Lung (tissue), 12 donors: ENCODE results near the gene PLXNA2. TPM values are rescaled to one million over a fixed set of nuclear protein-coding genes. Genes with fewer than 3 reads are reported as not detected.

Source experiments
- ATAC-seq: fragments of 200-7000 bp; cut with Tn5 transposase; one replicate; pipeline ENCODE4 v1.9.1; 2020; ENCODE audit warnings: moderate number of reproducible peaks; ENCODE audit not compliant: insufficient read depth, low FRiP score
- DNase-seq, 3 donors: peaks; one replicate each; pipeline ENCODE4 v3.0.0-alpha.2; 2013 to 2017
- H3K27ac ChIP-seq, 2 donors: one replicate each; pipeline ENCODE4 v1.5.1; 2013; ENCODE audit warnings: mild to moderate bottlenecking in 2 of 2, moderate library complexity in 2 of 2, control low read depth in 1 of 2, inconsistent platforms in 1 of 2, low read depth in 1 of 2, low read length in 1 of 2
- H3K27me3 ChIP-seq, 3 donors: one replicate each; pipeline ENCODE4 v1.5.1; 2013; ENCODE audit warnings: low read length in 2 of 3; ENCODE audit not compliant: control insufficient read depth in 3 of 3, insufficient read depth in 3 of 3
- H3K36me3 ChIP-seq, 4 donors: one replicate each; pipeline ENCODE4 v1.5.1; 2013; ENCODE audit warnings: low read length in 4 of 4, mild to moderate bottlenecking in 1 of 4, moderate library complexity in 1 of 4; ENCODE audit not compliant: control insufficient read depth in 4 of 4, insufficient read depth in 4 of 4
- H3K4me1 ChIP-seq, 5 donors: one replicate each; pipeline ENCODE4 v1.5.1; 2013; ENCODE audit warnings: low read length in 5 of 5, mild to moderate bottlenecking in 2 of 5, moderate library complexity in 1 of 5; ENCODE audit not compliant: control insufficient read depth in 5 of 5, insufficient read depth in 5 of 5
- H3K4me3 ChIP-seq: one replicate; pipeline ENCODE4 v1.5.1; 2013; ENCODE audit warnings: mild to moderate bottlenecking, control low read depth, moderate library complexity
- H3K9ac ChIP-seq, 2 donors: one replicate each; pipeline ENCODE4 v1.5.1; 2013; ENCODE audit warnings: low read length in 2 of 2, control low read depth in 1 of 2; ENCODE audit not compliant: insufficient read depth in 1 of 2
- H3K9me3 ChIP-seq, 4 donors: one replicate each; pipeline ENCODE4 v1.5.1; 2013; ENCODE audit warnings: low read length in 3 of 4, mild to moderate bottlenecking in 1 of 4, moderate library complexity in 1 of 4; ENCODE audit not compliant: control insufficient read depth in 4 of 4, insufficient read depth in 3 of 4
- WGBS, 2 donors: extraction: QIAGEN DNeasy Blood & Tissue Kit; methylation state at CpG; one replicate each; pipeline ENCODE4 v1.1.7; 2013; 5-methylcytosine and 5-hydroxymethylcytosine counted together
- polyA plus RNA-seq, 2 donors: library from polyadenylated mRNA; stranded (reverse); fragments of 200-250 nt; gene quantifications; one replicate each; pipeline ENCODE4 v1.2.1, GENCODE V29; 2013
- total RNA-seq, 2 donors: library from RNA; depleted of rRNA in 1 of 2; stranded (reverse); fragments of >200 nt in 1 of 2; gene quantifications; one replicate each; pipeline ENCODE4 v1.2.1, GENCODE V29; 2014 to 2021
- TF ChIP-seq, protein P1 (sequence below): IDR thresholded peaks from 2 replicates; pipeline ENCODE4 v1.5.1; 2012; ENCODE audit warnings: mild to moderate bottlenecking; ENCODE audit errors: control extremely low read depth, extremely low read depth
- donor health status: control.
- donor health status: control.
- donor health status: Bipolar disorder and iron deficiency.
- donor health status: healthy.
- donor health status: DM: yes; HTN: yes; CAD: no.

The PLXNA2 gene
- total and polyA plus RNA-seq, 4 donors: 13.2 to 118 (median 32.6) TPM

DNA sequence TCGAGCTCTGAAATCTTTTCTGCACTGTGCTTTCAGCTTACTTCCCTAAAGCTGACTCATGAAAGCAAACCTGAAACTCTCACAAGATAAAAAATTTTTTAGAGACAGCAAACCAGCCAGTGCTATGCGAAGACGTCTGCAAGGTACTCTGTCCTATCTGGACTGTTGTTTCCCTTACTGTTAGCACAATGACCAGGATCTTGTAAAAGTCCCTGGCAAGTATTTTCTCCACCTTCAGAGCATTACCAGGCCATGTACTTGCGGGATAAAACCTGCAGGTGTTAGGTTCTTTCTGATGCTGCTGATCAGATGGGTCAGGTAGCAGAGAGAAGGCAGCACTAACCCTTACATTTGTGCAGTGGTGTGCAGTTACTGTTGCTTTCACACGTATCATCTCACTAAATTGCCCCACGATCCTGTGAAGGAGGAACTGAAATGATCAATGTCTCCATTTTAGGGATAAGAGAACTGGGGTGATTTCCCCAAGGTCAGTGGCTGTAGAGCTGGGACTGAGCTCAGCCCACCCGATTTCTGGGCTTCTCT, 56.6 kb downstream of the PLXNA2 start:
- no peak overlapping the region for H3K27ac ChIP-seq
- no peak overlapping the region for H3K9ac ChIP-seq
- ATAC-seq (no peak), DNase-seq (no peak)
- H3K27me3 ChIP-seq: no peaks in the 10 kb centered on the region
- H3K36me3 ChIP-seq: peaks cover 0 to 13% (median 0%) of the 10 kb centered on the region in 4 donors
- H3K9me3 ChIP-seq: no peaks in the 10 kb centered on the region
- peaks cover 12 to 50% (median 22%) of the 10 kb centered on the region in 5 donors for H3K4me1 ChIP-seq
- TF ChIP-seq, protein P1, sequence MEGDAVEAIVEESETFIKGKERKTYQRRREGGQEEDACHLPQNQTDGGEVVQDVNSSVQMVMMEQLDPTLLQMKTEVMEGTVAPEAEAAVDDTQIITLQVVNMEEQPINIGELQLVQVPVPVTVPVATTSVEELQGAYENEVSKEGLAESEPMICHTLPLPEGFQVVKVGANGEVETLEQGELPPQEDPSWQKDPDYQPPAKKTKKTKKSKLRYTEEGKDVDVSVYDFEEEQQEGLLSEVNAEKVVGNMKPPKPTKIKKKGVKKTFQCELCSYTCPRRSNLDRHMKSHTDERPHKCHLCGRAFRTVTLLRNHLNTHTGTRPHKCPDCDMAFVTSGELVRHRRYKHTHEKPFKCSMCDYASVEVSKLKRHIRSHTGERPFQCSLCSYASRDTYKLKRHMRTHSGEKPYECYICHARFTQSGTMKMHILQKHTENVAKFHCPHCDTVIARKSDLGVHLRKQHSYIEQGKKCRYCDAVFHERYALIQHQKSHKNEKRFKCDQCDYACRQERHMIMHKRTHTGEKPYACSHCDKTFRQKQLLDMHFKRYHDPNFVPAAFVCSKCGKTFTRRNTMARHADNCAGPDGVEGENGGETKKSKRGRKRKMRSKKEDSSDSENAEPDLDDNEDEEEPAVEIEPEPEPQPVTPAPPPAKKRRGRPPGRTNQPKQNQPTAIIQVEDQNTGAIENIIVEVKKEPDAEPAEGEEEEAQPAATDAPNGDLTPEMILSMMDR: no peak
- 61 to 80% methylated on average over 7 of the region's 7 CpGs for WGBS, 2 donors
- H3K4me3 ChIP-seq: no peak overlapping the region

- DNase-seq: no peak
- TF ChIP-seq, protein P1: no peak
- 92 to 94% methylated on average over 3 of the region's 3 CpGs for WGBS, 2 donors
- Histone ChIP-seq H3K27ac (no peak overlapping the region), H3K4me1 (peaks cover 17 to 50% (median 32%) of the 10 kb centered on the region in 5 donors), H3K9ac (no peak overlapping the region), H3K4me3 (no peak overlapping the region), H3K27me3 (no peaks in the 10 kb centered on the region), H3K36me3 (peaks cover 0 to 11% (median 0%) of the 10 kb centered on the region in 4 donors), H3K9me3 (no peaks in the 10 kb centered on the region)
- ATAC-seq: no peak
Measured at GRCh38 chr1:208185801-208186231, 58.4 kb downstream of the PLXNA2 start.

GRCh38 chr1:208184966-208185654, 59.1 kb downstream of the PLXNA2 start:
- Histone ChIP-seq H3K36me3 (peaks cover 0 to 11% (median 0%) of the 10 kb centered on the region in 4 donors), H3K4me1 (peaks cover 19 to 55% (median 38%) of the 10 kb centered on the region in 5 donors), H3K4me3 (no peak overlapping the region), H3K27me3 (no peaks in the 10 kb centered on the region), H3K9me3 (no peaks in the 10 kb centered on the region), H3K27ac (peak overlapping the region in 1 of 2 donors; percentile 45), H3K9ac (no peak overlapping the region)
- WGBS, 2 donors: 77 to 86% methylated on average over 5 of the region's 5 CpGs
- TF ChIP-seq, protein P1: no peak
- ATAC-seq (no peak), DNase-seq (peak in 2 of 3 donors; percentile 68 to 75)
